ENCODE results near the gene TMBIM1.

Gene TMBIM1

GRCh38 chr2:218293715-218294429 is 1.6 kb upstream of the TMBIM1 start:
- DNase-seq (ENCODE audit: low read depth in 1 of 2, low spot score in 1 of 2): no peak

DNA sequence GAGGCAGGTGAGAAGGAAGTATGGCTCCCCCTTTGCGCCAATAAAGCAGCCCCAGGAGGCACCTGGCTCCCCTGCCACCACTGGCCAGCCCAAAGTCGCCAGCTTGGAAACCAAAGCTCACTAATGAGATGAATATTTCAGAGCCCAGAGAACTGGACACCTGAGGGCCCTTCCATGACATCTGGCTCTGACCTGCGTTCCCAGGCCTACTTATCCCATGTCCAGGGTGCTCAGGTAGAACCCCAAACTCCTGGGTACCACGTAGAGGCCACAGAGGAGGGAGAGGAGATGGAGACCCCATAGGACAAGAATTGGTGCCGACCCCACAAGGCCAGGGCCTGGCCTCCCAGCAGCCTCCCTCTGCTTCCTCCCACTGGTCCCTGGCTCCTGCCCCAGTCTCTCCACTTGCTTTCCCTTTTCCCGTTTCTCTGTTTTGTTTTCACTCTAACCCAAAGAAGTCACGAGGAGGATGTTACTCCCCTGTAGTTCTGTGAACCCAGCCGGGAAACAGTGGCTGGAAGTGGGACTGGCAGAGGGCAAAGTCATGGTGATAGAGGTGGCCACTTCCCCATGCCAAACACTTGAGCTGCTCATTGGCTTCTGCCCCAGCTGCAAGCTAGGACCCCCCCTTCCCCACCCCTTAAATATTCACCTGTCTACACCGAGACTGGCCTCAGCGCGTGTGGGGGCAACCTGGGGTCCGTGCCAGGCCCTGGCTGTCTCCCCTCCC is 820 bp downstream of the TMBIM1 start:
- no peak for DNase-seq (ENCODE audit: low read depth in 1 of 2, low spot score in 1 of 2)

GRCh38 chr2:218290316-218291261 is 1.7 kb downstream of the TMBIM1 start:
- DNase-seq (ENCODE audit: low read depth in 1 of 2, low spot score in 1 of 2): no peak

- no peak for DNase-seq (ENCODE audit: low read depth in 1 of 2, low spot score in 1 of 2)
These were observed 2.5 kb downstream of the TMBIM1 start for GRCh38 chr2:218289639-218290315.

DNA sequence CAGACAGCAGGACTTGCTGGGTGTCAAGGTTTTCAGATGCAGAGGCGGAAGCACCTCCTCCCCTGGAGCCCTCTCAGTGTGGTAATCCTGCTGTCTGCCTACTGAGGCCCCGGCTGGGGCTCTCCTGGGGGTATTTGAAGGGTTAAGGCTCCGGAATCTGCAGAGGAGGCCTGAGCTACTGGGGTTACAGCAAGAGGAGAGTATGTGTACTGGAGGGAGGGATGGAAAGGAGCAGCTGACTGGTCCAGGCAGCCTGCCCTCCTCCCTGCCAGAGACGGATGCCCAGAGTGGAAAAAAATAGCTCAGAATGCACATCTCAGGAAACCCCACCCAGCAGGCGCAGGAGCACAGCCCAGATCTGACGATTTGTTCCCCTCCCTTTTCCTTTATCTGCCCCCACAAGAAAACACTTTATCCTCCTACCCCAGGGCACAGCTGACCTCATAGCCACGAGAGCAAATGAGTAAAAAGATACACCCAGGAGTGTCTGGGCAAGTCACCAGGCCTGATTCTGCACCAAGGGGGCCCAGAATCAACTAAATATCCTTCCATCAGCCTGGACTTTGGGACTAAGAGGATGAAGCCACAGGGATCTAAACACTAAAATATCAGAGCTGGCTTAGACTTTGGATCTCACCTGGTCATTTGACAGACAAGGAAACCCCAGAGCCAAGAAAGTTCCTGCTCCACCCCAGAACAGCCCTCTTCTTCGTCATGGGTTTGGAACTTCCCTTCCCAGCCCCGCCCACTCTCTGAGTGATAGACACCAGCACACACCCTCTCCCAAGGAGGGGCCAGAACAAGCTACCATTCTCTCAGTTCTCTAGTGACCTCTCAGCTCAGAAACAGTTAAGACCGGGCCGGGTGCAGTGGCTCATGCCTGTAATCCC is 5.5 kb downstream of the TMBIM1 start:
- DNase-seq (ENCODE audit: low read depth in 1 of 2, low spot score in 1 of 2): peak; percentile 58 to 76

DNA sequence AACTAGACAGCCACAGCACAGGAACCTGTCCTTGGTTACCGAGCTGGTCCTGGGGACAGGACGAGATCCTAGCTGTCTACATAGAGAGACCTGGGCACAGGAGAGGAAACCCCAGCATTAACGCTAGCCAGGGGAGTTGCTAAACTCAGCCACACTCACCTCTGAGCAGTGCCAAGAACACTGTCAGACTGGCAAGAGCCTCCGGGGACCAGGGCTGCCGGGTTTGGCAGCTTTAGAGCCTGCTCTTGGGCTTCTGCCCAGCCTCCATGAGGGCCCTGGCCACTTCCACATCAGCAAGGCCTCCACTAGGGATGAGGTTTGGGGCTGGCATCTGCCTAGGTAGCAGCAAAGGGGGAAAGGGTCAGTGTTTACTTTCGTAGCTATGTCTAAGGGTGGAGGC is 6.7 kb downstream of the TMBIM1 start:
- DNase-seq (ENCODE audit: low read depth in 1 of 2, low spot score in 1 of 2): no peak

DNA sequence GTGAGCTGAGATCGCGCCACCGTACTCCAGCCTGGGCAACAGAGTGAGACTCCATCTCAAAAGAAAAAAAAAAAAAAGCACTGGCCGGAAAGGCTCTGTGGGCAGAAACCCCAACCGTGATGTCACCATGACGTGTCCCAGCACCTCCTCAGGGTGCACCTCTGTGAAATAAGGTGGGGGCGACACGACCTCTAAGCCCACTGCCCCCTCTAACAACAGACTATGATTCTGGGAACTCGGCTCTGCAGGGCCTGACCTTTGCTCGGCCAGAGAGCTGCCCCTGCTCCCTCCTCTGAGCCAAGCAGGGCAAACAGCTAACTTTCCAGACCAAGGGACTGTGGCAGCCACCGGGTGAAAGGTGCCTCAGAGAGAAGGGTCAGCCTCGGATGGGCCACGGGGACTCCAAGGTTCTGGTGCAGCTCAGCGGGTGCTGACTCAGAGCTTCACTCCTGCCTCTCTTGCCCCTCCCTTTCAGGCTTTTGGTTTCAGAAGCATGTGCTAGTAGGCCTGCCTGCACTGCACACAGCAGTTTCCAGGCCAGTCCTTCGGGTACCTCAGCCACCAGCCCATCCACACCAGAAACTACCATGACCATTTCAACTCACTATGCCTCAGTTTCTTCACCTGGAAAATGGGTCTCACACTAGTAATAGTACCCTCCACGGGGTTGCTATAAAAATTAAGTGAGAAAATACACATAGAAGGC is 8.0 kb downstream of the TMBIM1 start:
- peak in 1 of 2 donors; percentile 67 for DNase-seq (ENCODE audit: low read depth in 1 of 2, low spot score in 1 of 2)

GRCh38 chr2:218282173-218282991 is 9.9 kb downstream of the TMBIM1 start:
- no peak for DNase-seq (ENCODE audit: low read depth in 1 of 2, low spot score in 1 of 2)

GRCh38 chr2:218281449-218281848 is 10.9 kb downstream of the TMBIM1 start:
- no peak for DNase-seq (ENCODE audit: low read depth in 1 of 2, low spot score in 1 of 2)

DNA sequence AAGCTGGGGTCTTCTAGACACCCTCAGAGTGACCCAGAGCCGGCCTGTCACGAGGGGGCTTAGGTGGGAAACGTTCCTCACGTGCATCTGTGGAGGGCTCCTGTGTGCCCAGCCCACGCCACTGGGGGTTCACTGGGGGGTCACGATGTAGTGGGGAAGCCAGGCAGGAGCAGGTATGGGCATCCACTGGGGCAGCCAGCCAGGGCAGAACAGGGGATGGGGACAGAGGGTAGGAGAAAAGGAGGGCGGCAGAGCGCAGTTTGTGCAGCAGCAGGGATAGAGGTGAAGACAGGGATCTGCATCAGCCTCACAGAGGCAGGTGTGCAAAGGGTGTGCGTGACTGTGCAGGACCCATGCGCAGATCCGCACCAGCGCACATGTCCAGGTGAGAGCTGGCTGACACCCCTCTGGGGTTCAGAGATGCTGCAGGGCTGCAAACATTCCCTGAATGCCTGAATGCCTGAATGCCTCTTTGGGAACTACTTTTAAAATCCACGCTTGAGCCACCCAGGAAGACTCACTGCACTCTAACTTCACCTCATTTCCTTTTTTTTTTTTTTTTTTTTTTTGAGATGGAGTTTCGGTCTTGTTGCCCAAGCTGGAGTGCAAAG is 11.9 kb downstream of the TMBIM1 start:
- no peak for DNase-seq (ENCODE audit: low read depth in 1 of 2, low spot score in 1 of 2)

DNA sequence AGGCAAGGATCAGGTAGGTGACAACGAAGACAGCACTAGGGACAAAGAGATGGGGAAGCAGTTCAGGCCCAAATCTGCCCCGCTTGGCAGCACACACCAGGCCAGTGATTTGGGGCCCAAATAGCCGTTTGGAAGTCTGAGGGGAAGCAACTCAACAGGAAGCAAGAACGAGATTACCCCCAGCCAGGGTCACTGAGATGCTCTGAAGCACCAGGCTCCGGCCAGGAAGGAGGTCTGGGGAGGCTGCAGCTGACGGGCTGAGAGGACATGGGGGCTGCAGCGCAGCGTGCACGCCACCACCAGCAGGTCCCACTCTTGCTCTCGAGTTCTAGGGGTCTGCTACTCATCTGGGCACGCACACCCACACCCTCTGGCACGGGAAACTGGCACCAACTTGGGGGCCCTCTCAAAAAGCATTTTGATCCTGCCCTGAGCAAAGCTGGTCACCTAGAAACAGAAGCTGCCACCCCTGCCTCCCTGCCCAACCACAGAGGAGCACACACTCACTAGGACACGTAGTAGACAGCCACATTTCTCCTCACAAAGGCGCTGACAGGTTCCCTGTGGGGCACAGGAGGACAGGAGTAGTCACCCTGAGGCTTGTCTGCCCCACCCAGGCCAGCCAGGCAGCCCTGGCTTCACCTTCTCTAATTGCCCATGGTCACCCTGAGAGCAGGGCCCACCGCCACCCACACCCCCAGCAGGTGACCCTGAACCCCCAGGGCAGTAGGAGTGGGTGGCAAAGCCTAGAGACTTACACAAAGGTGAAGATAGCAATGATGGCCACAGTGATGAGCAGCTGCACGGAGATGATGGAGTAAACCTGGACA is 13.6 kb downstream of the TMBIM1 start:
- no peak for DNase-seq (ENCODE audit: low read depth in 1 of 2, low spot score in 1 of 2)

- DNase-seq (ENCODE audit: low read depth in 1 of 2, low spot score in 1 of 2): no peak
These were observed 14.4 kb downstream of the TMBIM1 start for GRCh38 chr2:218277921-218278320.

GRCh38 chr2:218276986-218277755 is 15.1 kb downstream of the TMBIM1 start:
- DNase-seq (ENCODE audit: low read depth in 1 of 2, low spot score in 1 of 2): no peak

GRCh38 chr2:218275371-218276072 is 16.8 kb downstream of the TMBIM1 start:
- DNase-seq (ENCODE audit: low read depth in 1 of 2, low spot score in 1 of 2): no peak

GRCh38 chr2:218274586-218274985 is 17.7 kb downstream of the TMBIM1 start:
- DNase-seq (ENCODE audit: low read depth in 1 of 2, low spot score in 1 of 2): no peak

DNA sequence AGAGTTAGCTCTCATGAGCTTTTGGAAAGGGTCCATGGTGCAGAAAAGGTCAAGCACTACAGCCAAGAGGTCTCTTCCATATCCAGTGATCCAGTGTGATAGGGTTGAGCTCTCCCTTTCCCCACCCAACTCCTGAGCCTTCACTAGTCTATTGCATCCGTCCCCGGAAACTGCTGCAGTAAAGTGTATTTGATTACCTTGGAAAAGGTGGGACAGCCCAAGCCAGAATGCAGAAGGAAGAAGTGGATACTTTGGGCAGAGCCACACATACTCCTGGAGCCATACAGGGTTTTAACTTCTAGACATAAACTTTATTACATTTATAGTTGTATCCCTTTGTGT is 18.4 kb downstream of the TMBIM1 start:
- no peak for DNase-seq (ENCODE audit: low read depth in 1 of 2, low spot score in 1 of 2)
